ENCODE results near the gene IMPG1.

DNA sequence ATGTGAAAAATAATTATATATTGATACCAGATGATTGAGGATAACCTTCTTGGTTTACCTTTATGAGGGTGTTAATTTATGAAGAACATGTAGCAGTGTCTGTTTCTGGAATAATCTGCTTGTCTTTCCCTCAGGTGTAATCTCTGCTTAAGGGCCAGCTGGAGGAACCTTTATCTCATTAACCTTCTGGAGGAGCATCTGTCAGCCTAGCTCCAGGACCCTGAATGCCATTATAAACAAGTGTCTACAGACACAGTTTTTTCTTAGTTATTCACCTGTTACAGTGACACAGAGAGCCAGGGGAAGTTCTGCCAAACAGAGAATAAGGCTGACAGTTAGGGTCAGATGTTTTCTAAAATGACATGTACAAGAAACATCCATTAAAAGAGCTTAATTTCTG, at the start of gene IMPG1:
- TF ChIP-seq, protein P1, sequence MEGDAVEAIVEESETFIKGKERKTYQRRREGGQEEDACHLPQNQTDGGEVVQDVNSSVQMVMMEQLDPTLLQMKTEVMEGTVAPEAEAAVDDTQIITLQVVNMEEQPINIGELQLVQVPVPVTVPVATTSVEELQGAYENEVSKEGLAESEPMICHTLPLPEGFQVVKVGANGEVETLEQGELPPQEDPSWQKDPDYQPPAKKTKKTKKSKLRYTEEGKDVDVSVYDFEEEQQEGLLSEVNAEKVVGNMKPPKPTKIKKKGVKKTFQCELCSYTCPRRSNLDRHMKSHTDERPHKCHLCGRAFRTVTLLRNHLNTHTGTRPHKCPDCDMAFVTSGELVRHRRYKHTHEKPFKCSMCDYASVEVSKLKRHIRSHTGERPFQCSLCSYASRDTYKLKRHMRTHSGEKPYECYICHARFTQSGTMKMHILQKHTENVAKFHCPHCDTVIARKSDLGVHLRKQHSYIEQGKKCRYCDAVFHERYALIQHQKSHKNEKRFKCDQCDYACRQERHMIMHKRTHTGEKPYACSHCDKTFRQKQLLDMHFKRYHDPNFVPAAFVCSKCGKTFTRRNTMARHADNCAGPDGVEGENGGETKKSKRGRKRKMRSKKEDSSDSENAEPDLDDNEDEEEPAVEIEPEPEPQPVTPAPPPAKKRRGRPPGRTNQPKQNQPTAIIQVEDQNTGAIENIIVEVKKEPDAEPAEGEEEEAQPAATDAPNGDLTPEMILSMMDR (IDR thresholded peaks at IDR 0.05) = no peak
- no peak for TF ChIP-seq EP300 (IDR thresholded peaks at IDR 0.05)
